ENCODE data around the gene TEX13D. TPM values are rescaled to one million over a fixed set of nuclear protein-coding genes. Genes with fewer than 3 reads are reported as not detected.

Gene TEX13D
- total RNA-seq, 4 donors from 2014 or later, result not detected

DNA sequence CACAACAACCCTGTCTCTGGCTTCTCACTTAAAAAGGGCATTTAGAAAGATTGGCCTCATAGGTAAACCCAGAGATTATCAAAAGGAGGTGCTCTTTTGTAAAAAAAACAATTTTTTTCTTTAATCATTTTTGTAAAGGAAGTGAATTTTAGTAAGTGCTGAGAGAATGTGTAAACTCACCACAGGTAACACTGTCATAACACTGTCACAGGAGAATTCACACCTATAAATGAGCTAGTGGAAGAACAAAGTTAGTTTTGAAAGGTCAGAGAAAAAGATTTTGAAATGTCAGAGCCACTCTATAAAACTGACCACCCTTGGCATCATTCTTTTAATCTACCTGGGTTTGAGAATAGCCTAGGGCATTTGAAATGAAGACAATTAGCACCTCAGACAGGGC is 10.6 kb downstream of the TEX13D start:
- TF ChIP-seq POLR2A (IDR thresholded peaks at IDR 0.05), result no peak
- TF ChIP-seq, protein P1, sequence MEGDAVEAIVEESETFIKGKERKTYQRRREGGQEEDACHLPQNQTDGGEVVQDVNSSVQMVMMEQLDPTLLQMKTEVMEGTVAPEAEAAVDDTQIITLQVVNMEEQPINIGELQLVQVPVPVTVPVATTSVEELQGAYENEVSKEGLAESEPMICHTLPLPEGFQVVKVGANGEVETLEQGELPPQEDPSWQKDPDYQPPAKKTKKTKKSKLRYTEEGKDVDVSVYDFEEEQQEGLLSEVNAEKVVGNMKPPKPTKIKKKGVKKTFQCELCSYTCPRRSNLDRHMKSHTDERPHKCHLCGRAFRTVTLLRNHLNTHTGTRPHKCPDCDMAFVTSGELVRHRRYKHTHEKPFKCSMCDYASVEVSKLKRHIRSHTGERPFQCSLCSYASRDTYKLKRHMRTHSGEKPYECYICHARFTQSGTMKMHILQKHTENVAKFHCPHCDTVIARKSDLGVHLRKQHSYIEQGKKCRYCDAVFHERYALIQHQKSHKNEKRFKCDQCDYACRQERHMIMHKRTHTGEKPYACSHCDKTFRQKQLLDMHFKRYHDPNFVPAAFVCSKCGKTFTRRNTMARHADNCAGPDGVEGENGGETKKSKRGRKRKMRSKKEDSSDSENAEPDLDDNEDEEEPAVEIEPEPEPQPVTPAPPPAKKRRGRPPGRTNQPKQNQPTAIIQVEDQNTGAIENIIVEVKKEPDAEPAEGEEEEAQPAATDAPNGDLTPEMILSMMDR (IDR thresholded peaks at IDR 0.05), result no peak
- no peaks in the 10 kb centered on the region for H3K4me1 ChIP-seq
- intact Hi-C loops (cut with DNase I), result no loop called here
- H3K4me3 ChIP-seq (replicated peaks in 1 of 3), result no peak overlapping the region
- no peaks in the 10 kb centered on the region for H3K36me3 ChIP-seq
- no peaks in the 10 kb centered on the region for H3K9me3 ChIP-seq
- H3K27me3 ChIP-seq, result no peaks in the 10 kb centered on the region
- DNase-seq, result no peak
- no peak overlapping the region for H3K27ac ChIP-seq

DNA sequence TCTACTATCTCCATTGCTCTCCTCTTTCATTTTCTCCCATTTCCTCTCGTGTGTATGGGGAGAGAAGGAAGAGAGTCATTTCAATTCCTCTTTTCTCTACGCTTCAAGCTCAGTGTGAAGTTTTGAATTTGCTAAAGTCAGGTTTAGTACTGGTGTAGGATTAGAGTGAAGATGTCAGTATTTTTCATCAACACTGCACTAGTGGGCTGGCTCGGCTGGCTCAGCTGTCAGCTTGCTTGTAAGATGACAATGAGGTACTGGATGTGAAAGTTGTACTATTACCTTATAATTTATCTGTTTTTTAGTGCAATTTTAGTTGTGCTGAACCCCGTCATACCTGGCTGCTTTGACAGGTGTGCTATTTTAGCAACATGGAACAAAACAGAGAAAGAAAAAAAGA is 11.8 kb downstream of the TEX13D start:
- H3K27ac ChIP-seq, result no peak overlapping the region

DNA sequence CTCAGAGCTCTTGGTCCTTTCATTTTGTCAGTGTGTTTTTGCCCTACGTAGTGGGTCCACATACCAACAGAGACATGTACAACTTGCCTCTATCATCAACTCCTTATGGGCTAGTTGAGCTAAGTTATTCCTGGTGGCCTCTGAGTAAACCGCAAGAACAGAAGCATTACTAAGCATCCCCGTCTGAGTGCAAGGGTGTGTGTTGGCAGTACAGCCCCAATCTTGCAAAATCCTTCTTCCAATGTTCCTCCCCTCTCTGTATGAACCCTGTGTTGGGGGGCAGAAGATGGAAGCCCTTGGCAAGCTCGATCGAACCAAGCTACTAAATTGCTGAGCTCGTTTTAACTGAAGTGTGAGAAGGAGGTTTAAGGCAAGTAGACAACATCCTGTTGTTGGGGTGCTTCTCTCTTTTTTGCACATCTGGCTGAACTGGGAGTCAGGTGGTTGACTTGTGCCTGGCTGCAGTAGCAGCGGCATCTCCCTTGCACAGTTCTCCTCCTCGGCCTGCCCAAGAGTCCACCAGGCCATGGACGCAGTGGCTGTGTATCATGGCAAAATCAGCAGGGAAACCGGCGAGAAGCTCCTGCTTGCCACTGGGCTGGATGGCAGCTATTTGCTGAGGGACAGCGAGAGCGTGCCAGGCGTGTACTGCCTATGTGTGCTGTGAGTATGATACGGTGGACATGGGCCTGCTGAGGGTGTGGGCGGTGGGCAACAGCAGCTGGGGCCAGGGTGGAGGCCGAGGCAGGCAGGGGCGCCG is 13.8 kb downstream of the TEX13D start, which contains the start of gene SH2D1A:
TSS of gene SH2D1A (plus strand) at position 447 of the 760 bp plus-strand sequence. CDS start at position 527, 80 bp downstream.
- DNase-seq, result no peak
- Histone ChIP-seq H3K4me3 (replicated peaks in 1 of 3) (no peak within 1 kb of the TSS), H3K27ac (no peak within 1 kb of the TSS), H3K4me1 (no peaks in the 10 kb centered on the region), H3K9me3 (no peaks in the 10 kb centered on the region), H3K36me3 (no peaks in the 10 kb centered on the region), H3K27me3 (no peaks in the 10 kb centered on the region)
- 80 to 94% methylated on average over 6 of the region's 19 CpGs for WGBS, 2 donors
- intact Hi-C loops (cut with DNase I), result no loop called here
- no peak for TF ChIP-seq POLR2A (IDR thresholded peaks at IDR 0.05)
- TF ChIP-seq, protein P1 (IDR thresholded peaks at IDR 0.05), result no peak

More for the DNA sequence above, 11.8 kb downstream of the TEX13D start:
- 68 to 78% methylated on average over 4 of the region's 4 CpGs for WGBS, 2 donors
- Histone ChIP-seq H3K9me3 (no peaks in the 10 kb centered on the region), H3K36me3 (no peaks in the 10 kb centered on the region), H3K27me3 (no peaks in the 10 kb centered on the region), H3K4me1 (no peaks in the 10 kb centered on the region), H3K4me3 (replicated peaks in 1 of 3) (no peak overlapping the region)
- no peak for DNase-seq
- intact Hi-C loops (cut with DNase I), result no loop called here
- no peak for TF ChIP-seq POLR2A (IDR thresholded peaks at IDR 0.05)
- TF ChIP-seq, protein P1 (IDR thresholded peaks at IDR 0.05), result no peak

- H3K4me1 ChIP-seq, result no peaks in the 10 kb centered on the region
- 85 to 91% methylated on average over 9 to 14 of the region's 15 CpGs for WGBS, 2 donors
- TF ChIP-seq POLR2A (IDR thresholded peaks at IDR 0.05), result no peak
- TF ChIP-seq, protein P1 (IDR thresholded peaks at IDR 0.05), result no peak
- no peaks in the 10 kb centered on the region for H3K9me3 ChIP-seq
- no peak overlapping the region for H3K4me3 ChIP-seq (replicated peaks in 1 of 3)
- intact Hi-C loops (cut with DNase I), result no loop called here
- H3K27ac ChIP-seq, result no peak overlapping the region
- DNase-seq, result no peak
- no peaks in the 10 kb centered on the region for H3K36me3 ChIP-seq
- no peaks in the 10 kb centered on the region for H3K27me3 ChIP-seq
Measured at GRCh38 chrX:124346877-124347241, 14.4 kb downstream of the TEX13D start.

DNA sequence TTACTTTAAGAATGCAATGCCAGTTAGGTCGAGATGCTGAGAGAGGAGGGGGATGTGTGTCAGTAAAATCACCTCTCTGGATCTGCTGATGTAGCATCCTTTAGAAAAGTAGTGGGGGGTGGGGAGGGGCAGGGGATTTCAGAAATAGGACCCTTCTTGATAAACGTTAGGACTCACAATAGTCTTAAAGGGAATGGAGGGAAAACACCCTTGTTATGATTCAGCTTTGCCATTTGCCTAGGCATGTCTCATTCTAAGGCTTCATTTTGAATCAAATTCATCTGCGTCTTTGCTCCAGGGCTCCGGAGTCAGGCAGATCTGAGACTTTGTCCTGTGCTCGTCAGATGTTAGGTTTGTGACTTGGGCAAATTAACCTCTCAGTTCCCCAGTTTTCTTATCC is 14.8 kb downstream of the TEX13D start:
- Histone ChIP-seq H3K36me3 (no peaks in the 10 kb centered on the region), H3K9me3 (no peaks in the 10 kb centered on the region), H3K27ac (no peak overlapping the region), H3K4me3 (replicated peaks in 1 of 3) (no peak overlapping the region), H3K4me1 (no peaks in the 10 kb centered on the region), H3K27me3 (no peaks in the 10 kb centered on the region)
- no peak for DNase-seq
- intact Hi-C loops (cut with DNase I), result no loop called here
- 58 to 74% methylated on average over 5 of the region's 5 CpGs for WGBS, 2 donors
- TF ChIP-seq POLR2A (IDR thresholded peaks at IDR 0.05), result no peak
- TF ChIP-seq, protein P1 (IDR thresholded peaks at IDR 0.05), result no peak

Measured in thyroid gland (tissue), 4 donors.